ENCODE results near the gene SIGLEC9. TPM values are rescaled to one million over a fixed set of nuclear protein-coding genes. Genes with fewer than 3 reads are reported as not detected.

The SIGLEC9 gene
- total RNA-seq, 4 donors from 2014 or later: 1.2 to 3.1 (median 1.9) TPM

DNA sequence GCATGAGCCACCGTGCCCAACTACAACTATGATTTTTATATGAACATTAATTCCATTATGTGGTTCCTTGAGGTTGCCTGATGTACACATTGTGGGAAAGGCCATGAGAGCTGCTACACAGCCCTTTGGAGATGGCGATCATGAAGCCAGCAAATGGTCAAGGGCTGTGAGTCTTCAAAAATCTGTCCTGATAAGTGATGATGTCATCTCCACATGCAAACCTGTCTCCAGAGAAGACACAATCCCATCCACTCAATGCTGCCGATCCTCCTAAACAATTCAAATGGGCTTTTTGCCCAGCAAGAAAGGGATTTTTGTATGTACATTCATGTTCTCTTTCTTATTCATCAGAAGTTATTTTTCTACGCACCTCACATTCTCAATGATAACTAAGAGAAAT, 35.0 kb downstream of the SIGLEC9 start:
- Histone ChIP-seq H3K4me1 (no peaks in the 10 kb centered on the region), H3K27ac (no peak overlapping the region), H3K36me3 (no peaks in the 10 kb centered on the region), H3K27me3 (no peaks in the 10 kb centered on the region), H3K4me3 (replicated peaks in 1 of 3) (no peak overlapping the region), H3K9me3 (no peaks in the 10 kb centered on the region)
- 82 to 88% methylated on average over 4 of the region's 4 CpGs for WGBS, 2 donors
- no peak for DNase-seq
- TF ChIP-seq, protein P1, sequence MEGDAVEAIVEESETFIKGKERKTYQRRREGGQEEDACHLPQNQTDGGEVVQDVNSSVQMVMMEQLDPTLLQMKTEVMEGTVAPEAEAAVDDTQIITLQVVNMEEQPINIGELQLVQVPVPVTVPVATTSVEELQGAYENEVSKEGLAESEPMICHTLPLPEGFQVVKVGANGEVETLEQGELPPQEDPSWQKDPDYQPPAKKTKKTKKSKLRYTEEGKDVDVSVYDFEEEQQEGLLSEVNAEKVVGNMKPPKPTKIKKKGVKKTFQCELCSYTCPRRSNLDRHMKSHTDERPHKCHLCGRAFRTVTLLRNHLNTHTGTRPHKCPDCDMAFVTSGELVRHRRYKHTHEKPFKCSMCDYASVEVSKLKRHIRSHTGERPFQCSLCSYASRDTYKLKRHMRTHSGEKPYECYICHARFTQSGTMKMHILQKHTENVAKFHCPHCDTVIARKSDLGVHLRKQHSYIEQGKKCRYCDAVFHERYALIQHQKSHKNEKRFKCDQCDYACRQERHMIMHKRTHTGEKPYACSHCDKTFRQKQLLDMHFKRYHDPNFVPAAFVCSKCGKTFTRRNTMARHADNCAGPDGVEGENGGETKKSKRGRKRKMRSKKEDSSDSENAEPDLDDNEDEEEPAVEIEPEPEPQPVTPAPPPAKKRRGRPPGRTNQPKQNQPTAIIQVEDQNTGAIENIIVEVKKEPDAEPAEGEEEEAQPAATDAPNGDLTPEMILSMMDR (IDR thresholded peaks at IDR 0.05): no peak
- TF ChIP-seq POLR2A (IDR thresholded peaks at IDR 0.05): no peak
- intact Hi-C loops (cut with DNase I): no loop called here

DNA sequence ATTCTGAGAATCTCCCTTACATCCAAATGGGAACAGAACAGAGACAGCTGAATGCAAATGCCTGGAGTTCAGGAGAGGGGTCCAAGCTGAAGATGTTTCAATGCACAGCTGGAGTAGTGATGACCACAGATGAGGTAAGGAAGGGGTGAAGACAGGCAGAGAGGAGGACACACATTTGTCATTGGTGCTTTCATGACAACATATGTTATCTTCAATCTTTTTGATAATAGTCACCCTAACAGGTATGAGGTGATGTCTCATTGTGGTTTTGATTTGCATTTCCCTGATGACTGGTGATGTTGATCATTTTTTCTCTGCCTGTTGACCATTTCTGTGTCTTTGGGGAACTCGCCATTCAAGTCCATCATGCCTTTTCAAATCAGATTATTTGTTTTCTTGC, 36.6 kb downstream of the SIGLEC9 start:
- no peak for TF ChIP-seq POLR2A (IDR thresholded peaks at IDR 0.05)
- TF ChIP-seq, protein P1 (IDR thresholded peaks at IDR 0.05): no peak
- Histone ChIP-seq H3K27ac (no peak overlapping the region), H3K9me3 (no peaks in the 10 kb centered on the region), H3K4me1 (no peaks in the 10 kb centered on the region), H3K36me3 (no peaks in the 10 kb centered on the region), H3K4me3 (replicated peaks in 1 of 3) (no peak overlapping the region), H3K27me3 (no peaks in the 10 kb centered on the region)
- no peak for DNase-seq
- 85 to 93% methylated on average over 1 of the region's 1 CpG for WGBS, 2 donors
- intact Hi-C loops (cut with DNase I): no loop called here

DNA sequence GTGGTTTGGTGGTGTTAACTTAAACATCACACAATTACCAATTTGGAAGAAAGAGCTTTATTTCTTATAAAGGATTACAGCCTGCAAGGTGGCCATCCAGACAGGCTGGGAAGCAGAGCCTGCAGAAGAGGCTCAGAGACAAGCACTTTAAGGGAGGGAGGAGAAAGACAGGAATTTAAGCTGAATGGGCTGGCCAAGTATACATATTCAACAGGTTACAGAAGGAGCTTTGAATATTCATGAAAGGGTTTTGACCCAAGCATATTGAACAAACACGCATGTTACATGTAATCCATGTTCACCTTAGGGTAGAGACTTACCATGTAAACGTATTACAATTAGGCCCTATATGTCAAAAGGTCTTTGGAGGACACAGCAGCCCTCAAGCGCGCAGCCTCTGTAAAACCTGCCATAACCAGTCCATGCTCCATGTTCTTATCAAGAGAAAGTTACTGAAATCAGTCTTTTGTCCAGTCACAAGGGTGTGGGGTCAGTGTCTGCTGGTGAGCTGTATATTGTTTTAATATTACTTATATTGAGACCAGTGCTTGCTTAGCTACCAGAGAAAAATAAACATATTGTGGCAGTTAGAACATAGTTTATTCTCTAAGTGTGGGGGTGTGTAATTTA, 37.3 kb downstream of the SIGLEC9 start:
- 92 to 93% methylated on average over 4 of the region's 4 CpGs for WGBS, 2 donors
- DNase-seq: no peak
- no peaks in the 10 kb centered on the region for H3K27me3 ChIP-seq
- H3K36me3 ChIP-seq: no peaks in the 10 kb centered on the region
- intact Hi-C loops (cut with DNase I): no loop called here
- H3K27ac ChIP-seq: no peak overlapping the region
- no peak overlapping the region for H3K4me3 ChIP-seq (replicated peaks in 1 of 3)
- H3K9me3 ChIP-seq: no peaks in the 10 kb centered on the region
- no peak for TF ChIP-seq POLR2A (IDR thresholded peaks at IDR 0.05)
- TF ChIP-seq, protein P1 (IDR thresholded peaks at IDR 0.05): no peak
- H3K4me1 ChIP-seq: no peaks in the 10 kb centered on the region

DNA sequence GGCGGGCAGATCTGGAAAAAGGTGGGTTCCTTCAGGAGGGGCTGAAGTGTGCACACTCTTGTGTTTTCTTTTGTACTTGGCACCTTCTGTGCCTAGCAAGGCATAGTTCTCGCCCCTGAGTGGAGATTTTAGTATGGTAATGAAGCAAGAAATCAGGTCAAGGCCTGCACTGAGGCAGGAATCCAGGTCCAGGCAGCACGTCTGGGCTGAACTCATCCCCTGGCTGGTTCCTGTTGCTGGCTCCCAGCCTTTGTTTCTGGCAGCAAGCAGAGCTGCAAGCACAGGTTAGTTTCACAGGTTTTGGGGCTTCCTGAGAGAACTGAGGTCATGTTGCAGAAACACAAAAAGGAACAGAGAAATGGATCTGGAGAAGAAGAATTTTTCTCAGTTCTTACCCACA, 38.6 kb downstream of the SIGLEC9 start:
- H3K9me3 ChIP-seq: no peaks in the 10 kb centered on the region
- WGBS, 2 donors: 33 to 61% methylated on average over 3 of the region's 3 CpGs
- DNase-seq: peak in 1 of 2 donors; percentile 21
- intact Hi-C loops (cut with DNase I): no loop called here
- no peaks in the 10 kb centered on the region for H3K4me1 ChIP-seq
- no peaks in the 10 kb centered on the region for H3K36me3 ChIP-seq
- no peak overlapping the region for H3K4me3 ChIP-seq (replicated peaks in 1 of 3)
- no peaks in the 10 kb centered on the region for H3K27me3 ChIP-seq
- no peak overlapping the region for H3K27ac ChIP-seq
- TF ChIP-seq, protein P1 (IDR thresholded peaks at IDR 0.05): no peak
- TF ChIP-seq POLR2A (IDR thresholded peaks at IDR 0.05): no peak

DNA sequence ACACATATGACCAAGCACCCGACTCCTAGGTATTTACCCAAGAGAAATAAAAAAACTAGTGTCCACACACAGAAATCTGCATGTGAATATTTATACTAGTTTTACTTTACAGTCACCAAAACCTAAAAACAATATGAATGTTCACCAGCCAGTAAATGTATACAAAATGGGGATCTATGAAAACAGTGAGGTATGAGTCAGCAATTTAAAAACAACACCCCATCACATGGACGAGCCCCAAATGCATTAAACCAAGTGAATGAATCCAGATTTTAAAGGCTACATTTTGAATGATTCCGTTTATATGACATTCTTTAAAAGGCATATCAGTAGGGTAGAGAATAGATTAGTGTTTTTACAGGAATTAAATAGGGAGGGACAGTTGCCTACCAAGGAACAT, 39.5 kb downstream of the SIGLEC9 start:
- DNase-seq: no peak
- Histone ChIP-seq H3K9me3 (no peaks in the 10 kb centered on the region), H3K27ac (no peak overlapping the region), H3K36me3 (no peaks in the 10 kb centered on the region), H3K4me3 (replicated peaks in 1 of 3) (no peak overlapping the region), H3K27me3 (no peaks in the 10 kb centered on the region), H3K4me1 (no peaks in the 10 kb centered on the region)
- TF ChIP-seq POLR2A (IDR thresholded peaks at IDR 0.05): no peak
- TF ChIP-seq, protein P1 (IDR thresholded peaks at IDR 0.05): no peak
- WGBS, 2 donors: 69 to 72% methylated on average over 3 of the region's 3 CpGs
- intact Hi-C loops (cut with DNase I): no loop called here
